ENCODE data around the gene UQCRQ.

Gene UQCRQ

DNA sequence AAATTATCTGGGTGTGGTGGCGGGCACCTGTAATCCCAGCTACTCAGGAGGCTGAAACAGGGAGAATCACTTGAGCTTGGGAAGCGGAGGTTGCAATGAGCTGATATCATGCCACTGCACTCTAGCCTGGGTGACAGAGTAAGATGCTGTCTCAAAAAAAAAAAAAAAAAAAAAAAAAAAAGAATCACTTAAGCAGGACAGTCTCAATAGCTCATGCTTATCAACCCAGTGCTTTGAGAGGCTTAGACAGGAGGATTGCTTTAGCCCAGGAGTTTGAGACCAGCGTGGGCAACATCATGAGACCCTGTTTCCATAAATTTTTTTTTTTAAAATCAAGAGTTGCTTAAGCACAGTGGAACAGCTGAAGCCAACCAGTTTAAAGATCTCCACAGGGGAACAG lies 49.6 kb downstream of the UQCRQ start:
- no peak for DNase-seq
